HCT116 (cell line): ENCODE measurements around the gene FAR1. TPM values are rescaled to one million over a fixed set of nuclear protein-coding genes. Genes with fewer than 3 reads are reported as not detected.

Source experiments
- ATAC-seq: fragments of 200-7000 bp; cut with Tn5 transposase; 2 replicates; pipeline ENCODE4 v1.9.1; 2020; ENCODE audit warnings: mild to moderate bottlenecking, moderate library complexity
- BruUV-seq: library from RNA; stranded (reverse); fragments of 400-500 nt; replicated peaks from 2 replicates; lab custom pipeline; 2021; lab: Mats Ljungman, UMichigan
- CTCF ChIA-PET: fragments of 300-600 bp; sonication (Branson Sonifier 250); formaldehyde crosslinking; loops from one replicate; lab custom pipeline; 2021; ENCODE audit warnings: antibody characterized with exemption; lab: Charles Lee
- POLR2A ChIA-PET: fragments of 300-600, 350-600 bp; sonication (Branson Sonifier 250); formaldehyde crosslinking; loops from one replicate; lab custom pipeline; 2021; ENCODE audit warnings: antibody characterized with exemption; lab: Charles Lee
- RAD21 ChIA-PET, 2 experiments: fragments of 300-600 bp; sonication (Branson Sonifier 250); formaldehyde crosslinking; loops; one replicate each; lab custom pipeline; 2023; ENCODE audit warnings: low total read pairs in 2 of 2; ENCODE audit not compliant: uncharacterized antibody in 2 of 2, unreplicated experiment in 2 of 2, low non-redundant PET in 1 of 2; lab: Charles Lee
- DNase-seq: peaks from one replicate; pipeline ENCODE4 v3.0.0-alpha.2; 2010; ENCODE audit warnings: low read depth, low spot score
- H2AFZ ChIP-seq: fragments of 200-600 bp; shearing (Covaris generic), sonication (generic); 2 replicates; pipeline ENCODE4 v1.6.1; 2017; ENCODE audit warnings: low read depth, mixed run types, mixed read lengths, antibody characterized with exemption, low read length; ENCODE audit not compliant: poor library complexity, severe bottlenecking
- H3K27ac ChIP-seq: 2 replicates; pipeline ENCODE4 v1.5.1; 2012; ENCODE audit warnings: low read depth, low read length
- H3K27me3 ChIP-seq: fragments of 200-600 bp; sonication (generic); 2 replicates; pipeline ENCODE4 v1.6.1; 2016; ENCODE audit warnings: mixed run types, low read length, mixed read lengths; ENCODE audit not compliant: insufficient read depth
- H3K36me3 ChIP-seq, 2 experiments: fragments of 200-500 bp in 1 of 2; fragments of 200-600 bp in 1 of 2; sonication (Bioruptor generic) in 1 of 2; sonication (generic) in 1 of 2; 2 replicates each; pipeline versions ENCODE4 v1.5.1 to v1.6.1; 2014 to 2016; ENCODE audit warnings: low read length in 2 of 2, inconsistent platforms in 1 of 2, mixed read lengths in 1 of 2, mixed run types in 1 of 2; ENCODE audit not compliant: insufficient read depth in 2 of 2, control insufficient read depth in 1 of 2
- H3K4me1 ChIP-seq, 2 experiments: fragments of 200-600 bp in 1 of 2; sonication (generic) in 1 of 2; 2 replicates each; pipeline versions ENCODE4 v1.5.1 to v1.6.1; 2012 to 2017; ENCODE audit warnings: low read length in 2 of 2, inconsistent platforms in 1 of 2, mild to moderate bottlenecking in 1 of 2, mixed read lengths in 1 of 2, mixed run types in 1 of 2, moderate library complexity in 1 of 2; ENCODE audit not compliant: insufficient read depth in 2 of 2, control insufficient read depth in 1 of 2
- H3K4me2 ChIP-seq: fragments of 200-600 bp; sonication (generic); 2 replicates; pipeline ENCODE4 v1.6.1; 2017; ENCODE audit warnings: mixed run types, low read length, mixed read lengths
- H3K4me3 ChIP-seq, 2 experiments: fragments of 200-600 bp in 1 of 2; sonication (generic) in 1 of 2; replicated peaks in 1 of 2; 2 replicates each; pipeline ENCODE4 v1.5.1; 2011 to 2016; ENCODE audit warnings: low read length in 2 of 2, control low read depth in 1 of 2, low read depth in 1 of 2, mild to moderate bottlenecking in 1 of 2, mixed read lengths in 1 of 2, mixed run types in 1 of 2
- H3K79me2 ChIP-seq: fragments of 200-600 bp; sonication (generic); 2 replicates; pipeline ENCODE4 v1.6.1; 2017; ENCODE audit warnings: mild to moderate bottlenecking, mixed run types, low read length, moderate library complexity, mixed read lengths; ENCODE audit not compliant: insufficient read depth
- H3K9ac ChIP-seq: fragments of 200-600 bp; sonication (generic); 2 replicates; pipeline ENCODE4 v1.6.1; 2016; ENCODE audit warnings: low read length, mixed read lengths
- H3K9me2 ChIP-seq: fragments of 200-600 bp; sonication (generic), shearing (Covaris generic); 2 replicates; pipeline ENCODE4 v1.6.1; 2017; ENCODE audit warnings: mixed run types, mild to moderate bottlenecking, moderate library complexity; ENCODE audit not compliant: insufficient read depth
- H3K9me3 ChIP-seq, 2 experiments: fragments of 200-500 bp in 1 of 2; fragments of 200-600 bp in 1 of 2; sonication (Bioruptor generic) in 1 of 2; sonication (generic) in 1 of 2; 2 replicates each; pipeline ENCODE4 v1.6.1; 2014 to 2017; ENCODE audit warnings: low read length in 2 of 2, mixed read lengths in 2 of 2, inconsistent platforms in 1 of 2, low read depth in 1 of 2, mild to moderate bottlenecking in 1 of 2, mixed run types in 1 of 2, moderate library complexity in 1 of 2; ENCODE audit not compliant: control insufficient read depth in 1 of 2, insufficient read depth in 1 of 2
- H4K20me1 ChIP-seq: fragments of 200-600 bp; sonication (generic), shearing (Covaris generic); 2 replicates; pipeline ENCODE4 v1.6.1; 2017; ENCODE audit warnings: mixed run types, mild to moderate bottlenecking, moderate library complexity; ENCODE audit not compliant: insufficient read depth
- ATF3 ChIP-seq: IDR thresholded peaks from 2 replicates; pipeline ENCODE4 v1.6.1; 2012
- CBX3 ChIP-seq: IDR thresholded peaks from 2 replicates; pipeline ENCODE4 v1.6.1; 2012; ENCODE audit warnings: low read depth
- CEBPB ChIP-seq: IDR thresholded peaks from 2 replicates; pipeline ENCODE4 v1.6.1; 2012; ENCODE audit warnings: low read depth
- EGR1 ChIP-seq: IDR thresholded peaks from 2 replicates; pipeline ENCODE4 v1.6.1; 2012; ENCODE audit warnings: low read depth
- ELF1 ChIP-seq: IDR thresholded peaks from 2 replicates; pipeline ENCODE4 v1.6.1; 2012; ENCODE audit warnings: low read depth, borderline replicate concordance
- EZH2 ChIP-seq: fragments of 200-600 bp; sonication (generic); IDR thresholded peaks from 2 replicates; pipeline ENCODE4 v1.6.1; 2017; ENCODE audit warnings: antibody characterized with exemption, mixed run types
- EZH2phosphoT487 ChIP-seq: fragments of 200-600 bp; IDR thresholded peaks from 2 replicates; pipeline ENCODE4 v1.6.1; 2018; ENCODE audit warnings: antibody characterized with exemption, borderline replicate concordance
- FOSL1 ChIP-seq: IDR thresholded peaks from 2 replicates; pipeline ENCODE4 v1.6.1; 2012; ENCODE audit warnings: low read depth
- JUND ChIP-seq: IDR thresholded peaks from 2 replicates; pipeline ENCODE4 v1.6.1; 2012
- MAX ChIP-seq: IDR thresholded peaks from 2 replicates; pipeline ENCODE4 v1.6.1; 2012
- POLR2A ChIP-seq: IDR thresholded peaks from 2 replicates; pipeline ENCODE4 v1.7.0; 2011; ENCODE audit warnings: borderline replicate concordance; ENCODE audit not compliant: insufficient read depth, insufficient read length; ENCODE audit errors: extremely low read depth
- POLR2AphosphoS5 ChIP-seq: IDR thresholded peaks from 2 replicates; pipeline ENCODE4 v1.6.1; 2011; ENCODE audit warnings: mild to moderate bottlenecking, low read depth, low read length, moderate library complexity
- RAD21 ChIP-seq: IDR thresholded peaks from 2 replicates; pipeline ENCODE4 v1.6.1; 2012; ENCODE audit warnings: low read depth, mild to moderate bottlenecking
- REST ChIP-seq: IDR thresholded peaks from 2 replicates; pipeline ENCODE4 v1.6.1; 2012; ENCODE audit warnings: low read depth
- SIN3A ChIP-seq: IDR thresholded peaks from 2 replicates; pipeline ENCODE4 v1.6.1; 2012; ENCODE audit warnings: low read depth
- SP1 ChIP-seq: IDR thresholded peaks from 2 replicates; pipeline ENCODE4 v1.6.1; 2012; ENCODE audit warnings: low read depth
- SRF ChIP-seq: IDR thresholded peaks from 2 replicates; pipeline ENCODE4 v1.6.1; 2012; ENCODE audit warnings: low read depth
- TCF7L2 ChIP-seq: IDR thresholded peaks from 2 replicates; pipeline ENCODE4 v1.7.0; 2011; ENCODE audit warnings: borderline replicate concordance, inconsistent platforms; ENCODE audit not compliant: insufficient read depth, insufficient read length; ENCODE audit errors: extremely low read depth
- ZFX ChIP-seq: fragments of 450-650 bp; IDR thresholded peaks from 2 replicates; pipeline ENCODE4 v1.6.1; 2017
- ZNF274 ChIP-seq: fragments of 200-500 bp; sonication (Bioruptor generic); IDR thresholded peaks from 2 replicates; pipeline ENCODE4 v1.6.1; 2014; ENCODE audit warnings: mild to moderate bottlenecking, low read depth, low read length, inconsistent platforms
- intact Hi-C: fragments of 100-400 bp; cut with micrococcal nuclease; formaldehyde crosslinking; loops from 2 replicates; pipeline ENCODE4 v1.10.0; 2022
- total RNA-seq: library from RNA; stranded (reverse); gene quantifications from one replicate; pipeline ENCODE4 v1.2.1, GENCODE V29; 2021; ENCODE audit not compliant: unreplicated experiment
- TF ChIP-seq, protein P1 (sequence below): IDR thresholded peaks from 2 replicates; pipeline ENCODE4 v1.6.1; 2011; ENCODE audit warnings: mild to moderate bottlenecking, low read length, moderate library complexity; ENCODE audit not compliant: insufficient replicate concordance; ENCODE audit errors: extremely low read depth

Gene FAR1
- total RNA-seq, 1 experiment from 2014 or later, result 74.3 TPM

DNA sequence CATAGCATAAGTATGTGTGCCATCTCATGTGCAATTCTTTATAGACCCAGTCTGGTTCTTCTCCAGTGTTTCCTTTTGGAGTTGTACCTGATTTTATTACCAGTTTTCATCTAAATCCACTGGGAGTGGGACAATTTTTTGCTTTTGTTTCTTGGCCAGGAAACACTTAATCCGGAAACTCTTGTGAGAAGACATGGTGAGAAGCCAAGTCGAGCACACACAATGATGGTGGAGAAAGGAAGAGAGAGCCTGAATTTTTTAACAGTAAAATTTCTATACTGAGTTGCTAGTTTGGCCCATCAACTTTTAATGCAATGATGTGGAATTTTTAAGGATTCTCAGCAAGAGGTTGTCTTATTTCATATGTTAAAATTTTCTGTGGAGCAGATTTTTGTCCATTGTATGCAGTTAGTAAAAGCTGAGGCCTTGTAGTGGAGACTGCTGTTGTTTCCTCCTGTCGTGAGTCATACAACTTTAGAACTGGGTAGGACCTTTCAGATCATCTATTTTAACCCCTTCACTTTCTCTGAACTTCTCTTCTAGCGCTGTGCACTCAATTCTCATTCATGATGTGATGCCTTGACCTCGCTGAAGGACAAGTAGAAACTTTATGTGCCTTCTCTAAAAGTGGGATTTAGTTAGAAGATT lies 17.1 kb downstream of the FAR1 start (continued):
- TF ChIP-seq CBX3 (no peak), TCF7L2 (no peak), SRF (no peak), POLR2A (no peak), EGR1 (no peak)
- TF ChIP-seq, all 23 proteins: peak for 0

DNA sequence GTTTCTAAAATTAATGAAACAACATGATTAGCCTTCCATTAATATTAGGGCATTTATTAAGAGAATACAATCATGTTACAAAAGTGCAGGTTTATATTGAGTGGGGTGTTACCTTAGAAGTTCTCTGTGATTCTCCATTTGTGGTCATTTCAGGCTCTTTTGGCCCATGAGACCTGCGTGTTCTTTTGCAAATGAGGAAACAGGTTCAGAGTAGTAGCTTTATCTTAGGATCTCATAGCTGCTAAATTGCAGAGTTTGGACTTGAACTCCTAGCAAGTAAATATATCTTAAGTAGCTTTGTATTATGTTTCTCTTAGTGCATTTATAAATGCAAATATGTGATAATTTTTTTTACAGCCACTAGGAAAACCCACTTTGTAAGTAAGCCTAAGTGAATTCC lies 18.3 kb downstream of the FAR1 start:
- ChIA-PET CTCF (no interaction called here), POLR2A (no interaction called here), RAD21 (no interaction called here)
- peaks cover 98% of the 10 kb centered on the region for H3K79me2 ChIP-seq
- H3K9ac ChIP-seq, result no peak overlapping the region
- no peaks in the 10 kb centered on the region for H3K9me3 ChIP-seq
- no peaks in the 10 kb centered on the region for H3K27me3 ChIP-seq
- H3K36me3 ChIP-seq, result no peaks in the 10 kb centered on the region
- no peak for DNase-seq
- TF ChIP-seq ZNF274, result no peak
- no peak for TF ChIP-seq TCF7L2
- TF ChIP-seq ELF1, result no peak
- no peak for TF ChIP-seq MAX
- no peak for TF ChIP-seq EZH2phosphoT487
- TF ChIP-seq CEBPB, result no peak
- no peak for TF ChIP-seq POLR2A
- TF ChIP-seq EZH2, result no peak
- no peak for TF ChIP-seq SP1
- TF ChIP-seq SIN3A, result no peak
- no peak for TF ChIP-seq POLR2AphosphoS5
- TF ChIP-seq ATF3, result no peak
- no peak for TF ChIP-seq RAD21
- TF ChIP-seq ZFX, result no peak
- no peak for TF ChIP-seq REST
- TF ChIP-seq, protein P1, sequence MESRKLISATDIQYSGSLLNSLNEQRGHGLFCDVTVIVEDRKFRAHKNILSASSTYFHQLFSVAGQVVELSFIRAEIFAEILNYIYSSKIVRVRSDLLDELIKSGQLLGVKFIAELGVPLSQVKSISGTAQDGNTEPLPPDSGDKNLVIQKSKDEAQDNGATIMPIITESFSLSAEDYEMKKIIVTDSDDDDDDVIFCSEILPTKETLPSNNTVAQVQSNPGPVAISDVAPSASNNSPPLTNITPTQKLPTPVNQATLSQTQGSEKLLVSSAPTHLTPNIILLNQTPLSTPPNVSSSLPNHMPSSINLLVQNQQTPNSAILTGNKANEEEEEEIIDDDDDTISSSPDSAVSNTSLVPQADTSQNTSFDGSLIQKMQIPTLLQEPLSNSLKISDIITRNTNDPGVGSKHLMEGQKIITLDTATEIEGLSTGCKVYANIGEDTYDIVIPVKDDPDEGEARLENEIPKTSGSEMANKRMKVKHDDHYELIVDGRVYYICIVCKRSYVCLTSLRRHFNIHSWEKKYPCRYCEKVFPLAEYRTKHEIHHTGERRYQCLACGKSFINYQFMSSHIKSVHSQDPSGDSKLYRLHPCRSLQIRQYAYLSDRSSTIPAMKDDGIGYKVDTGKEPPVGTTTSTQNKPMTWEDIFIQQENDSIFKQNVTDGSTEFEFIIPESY, result no peak
- no peak for TF ChIP-seq JUND
- no peak for TF ChIP-seq CBX3
- no peak for TF ChIP-seq EGR1
- TF ChIP-seq FOSL1, result no peak
- H4K20me1 ChIP-seq, result peaks cover 18% of the 10 kb centered on the region; the same call in 1 of the 2 replicates
- no peaks in the 10 kb centered on the region for H3K4me1 ChIP-seq
- no peaks in the 10 kb centered on the region for H3K9me2 ChIP-seq
- no peak for ATAC-seq
- no peak overlapping the region for H3K27ac ChIP-seq
- H3K4me3 ChIP-seq, result no peak overlapping the region
- BruUV-seq, result no TSS peak
- no peak overlapping the region for H2AFZ ChIP-seq
- intact Hi-C loops, result no loop called here
- no peak overlapping the region for H3K4me2 ChIP-seq
